ENCODE results near the gene SLC9A8.
A peak's percentile ranks its signal among the peaks of the same experiment; 100 is the strongest.
"Not testable (repeated sequence)": the region's sequence is repeated elsewhere in the genome, so short reads cannot be mapped to it uniquely, and the experiment has no call there.

Gene SLC9A8

GRCh38 chr20:49787371-49788357 lies 25.0 kb upstream of the SLC9A8 start:
- no peak for DNase-seq (ENCODE audit: low spot score)

- DNase-seq (ENCODE audit: low spot score), result no peak
Measured at GRCh38 chr20:49790077-49790798, 22.4 kb upstream of the SLC9A8 start.

GRCh38 chr20:49791165-49791564 lies 21.5 kb upstream of the SLC9A8 start:
- DNase-seq (ENCODE audit: low spot score), result no peak

- DNase-seq (ENCODE audit: low spot score), result no peak
Measured at GRCh38 chr20:49792006-49792405, 20.6 kb upstream of the SLC9A8 start.

DNA sequence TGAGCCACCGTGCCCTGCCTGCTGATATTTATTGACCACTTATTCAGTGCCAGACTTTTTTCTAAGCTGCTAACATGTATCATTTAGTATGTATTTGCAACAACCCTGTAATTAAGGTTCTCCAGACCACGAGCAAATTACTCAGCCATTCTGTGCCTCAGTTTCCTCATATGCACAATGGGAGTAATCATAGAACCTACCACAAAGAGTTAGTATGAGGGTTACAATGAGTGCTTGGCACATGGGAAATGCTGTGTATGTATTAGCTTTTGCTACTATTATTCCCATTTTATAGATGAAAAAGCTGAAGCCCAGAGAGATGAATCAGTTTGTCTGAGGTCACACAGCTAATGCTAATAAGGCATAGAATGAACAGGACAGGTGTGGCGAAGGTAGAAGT lies 20.0 kb upstream of the SLC9A8 start:
- DNase-seq (ENCODE audit: low spot score), result no peak

DNA sequence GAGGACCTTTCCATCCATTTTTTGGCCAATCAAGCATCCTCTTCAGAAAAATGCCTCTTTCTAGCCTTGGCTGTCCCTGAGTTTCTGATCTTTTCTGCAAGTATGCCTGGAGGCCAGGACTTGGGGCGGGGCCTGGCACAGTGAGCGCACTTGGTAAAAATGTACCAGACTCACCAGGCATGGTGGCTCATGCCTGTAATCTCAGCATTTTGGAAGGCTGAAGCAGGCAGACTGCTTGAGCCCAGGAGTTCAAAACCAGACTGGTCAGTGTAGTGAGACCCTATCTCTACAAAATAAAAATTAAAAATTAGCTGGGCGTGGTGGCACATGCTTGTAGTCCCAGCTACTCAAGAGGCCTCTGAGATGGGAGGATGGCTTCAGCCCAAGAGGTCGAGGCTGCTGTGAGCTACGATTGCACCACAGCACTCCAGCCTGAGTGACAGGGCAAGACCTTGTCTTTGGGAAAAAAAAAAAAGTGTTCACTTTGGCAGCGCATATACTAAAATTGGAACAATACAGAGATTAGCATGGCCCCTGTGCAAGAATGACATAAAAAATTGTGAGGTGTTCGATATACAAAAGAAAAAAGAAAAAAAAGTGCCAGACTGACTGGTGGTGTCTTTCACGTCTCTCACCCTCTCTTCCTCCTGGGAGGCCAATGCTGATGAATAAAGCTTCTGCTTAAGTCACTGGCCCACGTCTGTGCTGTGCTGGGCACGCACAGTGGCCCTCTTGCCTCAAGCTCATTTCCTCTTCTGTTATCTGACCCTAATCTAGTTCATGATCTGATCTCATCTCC lies 18.1 kb upstream of the SLC9A8 start:
- DNase-seq (ENCODE audit: low spot score), result peak; percentile 3

- no peak for DNase-seq (ENCODE audit: low spot score)
Measured at GRCh38 chr20:49795135-49795424, 17.5 kb upstream of the SLC9A8 start.

- no peak for DNase-seq (ENCODE audit: low spot score)
Measured at GRCh38 chr20:49796600-49797343, 15.9 kb upstream of the SLC9A8 start.

- DNase-seq (ENCODE audit: low spot score), result no peak
Measured at GRCh38 chr20:49797344-49797615, 15.3 kb upstream of the SLC9A8 start.

DNA sequence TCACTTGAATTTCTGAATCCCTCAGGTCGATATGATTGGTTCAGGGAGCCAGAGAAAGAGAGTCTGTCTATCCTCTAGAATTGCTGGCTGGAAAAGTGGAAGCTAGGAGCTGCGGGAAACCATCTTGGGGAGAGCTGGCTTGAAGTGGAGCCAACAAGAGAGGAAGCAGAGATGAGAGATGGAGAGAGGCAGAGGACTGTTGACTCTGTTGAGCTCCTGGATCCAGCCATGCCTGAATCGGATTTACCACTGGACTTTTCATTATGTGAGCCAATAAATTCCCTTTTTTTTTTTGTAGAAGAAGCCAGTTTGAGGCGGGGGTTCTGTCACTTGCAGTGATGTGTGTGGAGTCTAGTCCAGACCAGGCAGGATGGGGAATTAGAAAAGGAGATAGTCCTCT lies 13.9 kb upstream of the SLC9A8 start:
- no peak for DNase-seq (ENCODE audit: low spot score)

DNA sequence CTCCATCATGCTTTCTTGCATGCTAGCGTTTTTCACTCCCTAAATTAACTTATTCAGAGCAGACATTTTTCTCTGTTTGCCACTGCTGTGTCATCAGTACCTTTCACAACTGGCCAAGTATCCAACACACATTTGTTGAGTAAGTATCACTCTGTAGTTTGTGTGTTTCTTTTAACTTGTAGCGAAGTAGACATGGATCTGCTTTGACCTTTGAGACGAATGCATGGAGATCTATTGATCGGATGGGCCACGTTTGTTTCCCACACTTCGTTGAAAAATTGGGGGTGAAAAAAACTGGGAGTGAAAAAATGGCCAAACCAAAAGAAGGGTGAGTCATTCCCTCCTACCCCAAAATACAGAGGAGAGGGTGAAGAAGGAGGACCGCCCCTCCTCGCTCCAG lies 12.9 kb upstream of the SLC9A8 start:
- DNase-seq (ENCODE audit: low spot score), result no peak

DNA sequence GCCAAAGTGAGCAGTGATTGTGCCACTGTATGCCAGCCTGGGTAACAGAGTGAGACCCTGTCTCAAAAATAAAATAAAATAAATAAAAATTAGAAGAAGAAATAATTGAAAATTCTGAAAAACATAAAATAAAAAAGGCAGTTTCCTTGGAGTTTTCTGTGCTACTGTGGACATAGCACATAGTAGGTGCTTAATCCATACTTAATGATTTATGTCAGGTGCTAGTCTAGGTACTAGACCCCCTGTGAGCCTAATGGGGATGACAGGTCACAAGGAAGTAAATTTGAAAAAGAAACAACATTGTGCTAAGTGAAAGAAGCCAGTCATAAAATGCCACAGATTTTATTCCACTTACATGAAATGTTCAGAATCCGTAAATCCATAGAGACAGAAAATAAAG lies 9.2 kb upstream of the SLC9A8 start:
- DNase-seq (ENCODE audit: low spot score), result no peak

- DNase-seq (ENCODE audit: low spot score), result no peak
Measured at GRCh38 chr20:49804364-49804763, 8.3 kb upstream of the SLC9A8 start.

GRCh38 chr20:49805224-49805876 lies 7.3 kb upstream of the SLC9A8 start:
- DNase-seq (ENCODE audit: low spot score), result not testable (repeated sequence)

- DNase-seq (ENCODE audit: low spot score), result no peak
Measured at GRCh38 chr20:49808753-49809152, 3.9 kb upstream of the SLC9A8 start.

GRCh38 chr20:49809803-49810359 lies 2.7 kb upstream of the SLC9A8 start:
- no peak for DNase-seq (ENCODE audit: low spot score)

DNA sequence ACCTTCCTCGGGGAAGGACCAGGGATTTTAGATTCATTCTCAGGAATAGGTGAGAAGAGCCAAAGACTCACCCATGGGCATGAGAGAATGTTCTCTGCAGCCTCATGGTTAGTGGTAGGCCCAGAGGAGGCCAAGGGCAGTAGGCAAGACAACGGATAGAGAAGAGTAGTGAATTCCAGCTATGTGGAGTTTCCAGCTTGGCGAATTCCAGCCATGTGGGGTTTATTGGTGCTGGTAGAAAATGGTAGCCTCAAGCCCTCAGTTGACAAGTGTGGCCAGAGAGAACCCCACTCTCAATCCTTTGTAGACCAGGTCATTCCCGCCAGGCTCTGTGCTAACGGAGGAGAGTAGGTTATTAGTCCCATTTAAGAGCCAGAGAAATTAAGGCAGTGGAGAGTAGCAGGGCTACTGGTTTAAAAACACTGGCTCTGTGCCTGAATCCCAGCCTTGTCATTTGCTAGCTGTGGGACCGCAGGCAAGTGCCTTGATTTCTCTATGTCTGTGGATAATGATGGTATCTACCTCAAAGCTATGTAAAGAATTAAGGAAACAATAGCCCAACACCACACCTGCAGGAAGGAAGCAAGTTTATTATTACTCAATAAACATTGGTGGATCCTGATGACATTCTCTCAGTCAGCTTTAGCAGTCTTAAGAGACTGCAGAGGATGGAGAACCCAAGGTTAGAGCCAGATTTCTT lies 2.0 kb upstream of the SLC9A8 start:
- DNase-seq (ENCODE audit: low spot score), result no peak

- no peak for DNase-seq (ENCODE audit: low spot score)
Measured at GRCh38 chr20:49811825-49812506, 662 bp upstream of the SLC9A8 start.

DNA sequence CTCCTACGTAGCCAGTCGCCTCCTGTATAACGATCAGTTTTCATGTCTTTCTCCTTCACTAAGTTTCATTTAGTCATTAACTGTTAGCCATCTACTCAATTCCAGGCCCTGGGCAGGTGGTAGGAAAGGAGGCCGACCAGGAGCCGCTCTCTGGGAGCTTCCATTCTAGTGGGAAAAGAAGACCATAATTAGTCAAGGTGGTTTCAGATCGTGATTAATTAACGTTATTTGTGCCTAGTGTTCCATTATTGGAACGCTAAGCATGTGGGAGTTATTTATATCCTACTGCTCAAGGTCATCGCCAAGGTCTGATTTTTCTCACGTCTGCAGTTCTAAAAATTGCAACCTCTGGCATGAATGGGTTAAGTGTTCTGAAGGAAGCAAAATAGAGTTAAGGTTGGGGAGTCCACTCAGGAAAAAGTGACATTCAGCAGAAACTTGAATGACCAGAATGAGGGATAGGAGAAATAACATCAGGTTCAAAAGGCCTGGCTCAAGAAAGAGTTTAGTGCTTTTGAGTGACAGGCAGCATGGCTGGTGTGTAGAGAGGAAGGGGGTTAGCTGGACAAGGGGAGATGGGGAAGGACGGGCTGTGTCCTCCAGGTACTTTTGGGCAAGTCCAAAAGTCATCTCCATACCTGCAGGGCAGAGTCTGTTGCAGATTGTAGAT lies 812 bp downstream of the SLC9A8 start:
- DNase-seq (ENCODE audit: low spot score), result no peak
